GM21526 (cell line): ENCODE results near the gene OTX1.
A peak's percentile ranks its signal among the peaks of the same experiment; 100 is the strongest.

Experiments
- ATAC-seq: cut with Tn5 transposase; IDR thresholded peaks from one replicate; pipeline ENCODE4 v1.9.1; 2021; ENCODE audit warnings: moderate library complexity; ENCODE audit not compliant: unreplicated experiment, low FRiP score

The OTX1 gene

GRCh38 chr2:63046552-63046951, 4.1 kb upstream of the OTX1 start:
- ATAC-seq: no peak

- no peak for ATAC-seq
Observed at GRCh38 chr2:63046961-63047320, 3.7 kb upstream of the OTX1 start.

- no peak for ATAC-seq
Observed at GRCh38 chr2:63047321-63048279, 3.0 kb upstream of the OTX1 start.

GRCh38 chr2:63048367-63049171, 2.1 kb upstream of the OTX1 start:
- no peak for ATAC-seq

GRCh38 chr2:63049211-63049969, 1.2 kb upstream of the OTX1 start:
- no peak for ATAC-seq

GRCh38 chr2:63049970-63050333, 678 bp upstream of the OTX1 start:
- peak; percentile 27 for ATAC-seq

- ATAC-seq: no peak
Observed at GRCh38 chr2:63051042-63051794, 588 bp downstream of the OTX1 start.

GRCh38 chr2:63051795-63052333, 1.2 kb downstream of the OTX1 start:
- ATAC-seq: no peak

GRCh38 chr2:63052411-63053080, 1.9 kb downstream of the OTX1 start:
- no peak for ATAC-seq

- no peak for ATAC-seq
Observed at GRCh38 chr2:63053081-63053888, 2.7 kb downstream of the OTX1 start.

- no peak for ATAC-seq
Observed at GRCh38 chr2:63053889-63054602, 3.4 kb downstream of the OTX1 start.

GRCh38 chr2:63054841-63055225, 4.2 kb downstream of the OTX1 start:
- ATAC-seq: no peak

GRCh38 chr2:63055226-63056106, 4.8 kb downstream of the OTX1 start:
- ATAC-seq: no peak

GRCh38 chr2:63056107-63057050, 5.7 kb downstream of the OTX1 start:
- no peak for ATAC-seq

- ATAC-seq: no peak
Observed at GRCh38 chr2:63057249-63058143, 6.9 kb downstream of the OTX1 start.
